GM12878 (cell line): ENCODE data around the gene RAB30. TPM values are rescaled to one million over a fixed set of nuclear protein-coding genes. Genes with fewer than 3 reads are reported as not detected.

Experiments
- E2F8 ChIP-seq: fragments of 450-650 bp; IDR thresholded peaks from 2 replicates; pipeline ENCODE4 v1.6.1; 2018; ENCODE audit warnings: mild to moderate bottlenecking, low read depth, moderate library complexity; ENCODE audit not compliant: partially characterized antibody
- FOXK2 ChIP-seq: fragments of 450-650 bp; IDR thresholded peaks from 2 replicates; pipeline ENCODE4 v1.6.1; 2017; ENCODE audit warnings: mild to moderate bottlenecking, moderate library complexity
- IRF5 ChIP-seq: fragments of 450-650 bp; IDR thresholded peaks from 2 replicates; pipeline ENCODE4 v1.6.1; 2017; ENCODE audit warnings: borderline replicate concordance
- LARP7 ChIP-seq: fragments of 450-650 bp; IDR thresholded peaks from 2 replicates; pipeline ENCODE4 v1.6.1; 2017; ENCODE audit warnings: mild to moderate bottlenecking
- MAX ChIP-seq: IDR thresholded peaks from 2 replicates; pipeline ENCODE4 v1.6.1; 2012; ENCODE audit warnings: low read depth, low read length, improper control_type of control experiment
- MEF2B ChIP-seq: fragments of 450-650 bp; IDR thresholded peaks from 2 replicates; pipeline ENCODE4 v1.6.1; 2018; ENCODE audit warnings: mild to moderate bottlenecking, moderate library complexity; ENCODE audit not compliant: partially characterized antibody, poor library complexity, severe bottlenecking
- NFIC ChIP-seq: IDR thresholded peaks from 2 replicates; pipeline ENCODE4 v1.6.1; 2012; ENCODE audit warnings: low read depth, mild to moderate bottlenecking, inconsistent platforms, low read length, moderate library complexity
- RAD21 ChIP-seq: IDR thresholded peaks from 2 replicates; pipeline ENCODE4 v1.6.1; 2011; ENCODE audit warnings: mild to moderate bottlenecking, low read depth, low read length, moderate library complexity; ENCODE audit not compliant: insufficient read depth
- RCOR1 ChIP-seq: conservative IDR thresholded peaks from 2 replicates; pipeline ENCODE4 v1.6.1; 2012; ENCODE audit warnings: low read depth, low read length, improper control_type of control experiment
- STAT3 ChIP-seq: IDR thresholded peaks from 2 replicates; pipeline ENCODE4 v1.6.1; 2011; ENCODE audit warnings: low read depth, low read length, improper control_type of control experiment
- USF2 ChIP-seq: IDR thresholded peaks from 2 replicates; pipeline ENCODE4 v1.6.1; 2011; ENCODE audit warnings: low read depth, low read length, improper control_type of control experiment, borderline replicate concordance
- ZBTB40 ChIP-seq: fragments of 450-650 bp; IDR thresholded peaks from 2 replicates; pipeline ENCODE4 v1.6.1; 2016; ENCODE audit warnings: mild to moderate bottlenecking, moderate library complexity, borderline replicate concordance
- ZNF24 ChIP-seq: fragments of 450-650 bp; IDR thresholded peaks from 2 replicates; pipeline ENCODE4 v1.6.1; 2017; ENCODE audit warnings: antibody characterized with exemption, mild to moderate bottlenecking
- ZNF592 ChIP-seq: fragments of 450-650 bp; IDR thresholded peaks from 2 replicates; pipeline ENCODE4 v1.6.1; 2017; ENCODE audit warnings: mild to moderate bottlenecking, moderate library complexity
- polyA plus RNA-seq, 11 experiments: library from polyadenylated mRNA; depleted of rRNA in 4 of 11; unstranded in 6 of 11; stranded (reverse) in 5 of 11; fragments of >200 nt; fragmentation: Nextera tagmentation in 4 of 11; fragmentation: Illumina TruSeq in 1 of 11; extraction: Ambion mirVana in 4 of 11; extraction: Trizol in 1 of 11; gene quantifications; 1 replicate in 1 of 11; 2 replicates in 10 of 11; pipeline versions ENCODE4 v1.2.1 to v1.2.3, GENCODE V29; 2011 to 2016; ENCODE audit warnings: inconsistent platforms in 2 of 11, missing spikeins in 2 of 11, low read depth in 1 of 11
- total RNA-seq, 4 experiments: library from RNA; depleted of rRNA in 3 of 4; stranded (reverse); fragments of >200 nt in 3 of 4; fragmentation: Illumina TruSeq in 1 of 4; extraction: Trizol in 1 of 4; gene quantifications; 2 replicates each; pipeline versions ENCODE4 v1.2.1 to v1.2.3, GENCODE V29; 2013 to 2021

Gene RAB30
- total and polyA plus RNA-seq, 10 of the 15 experiments (the other 5 are each of a cell fraction or from before 2014, with no cell fraction given), result 9.8 to 26.7 (median 19.2) TPM

GRCh38 chr11:83071567-83072349 is at the start of gene RAB30 (continued):
- TF ChIP-seq IRF5 (no peak), USF2 (no peak), RCOR1 (no peak), LARP7 (peak; percentile 38), E2F8 (no peak), MEF2B (peak; percentile 22), RAD21 (peak; percentile 33; the same call in 1 of the 2 replicates), NFIC (no peak), FOXK2 (no peak), ZNF24 (peak; percentile 45; the same call in 1 of the 2 replicates), ZBTB40 (no peak; the same call in 1 of the 2 replicates), MAX (peak; percentile 26), ZNF592 (no peak), STAT3 (no peak)
